Immature natural killer cell (primary cell): ENCODE measurements around the gene CNOT6. TPM values are rescaled to one million over a fixed set of nuclear protein-coding genes. Genes with fewer than 3 reads are reported as not detected.
"Not testable (repeated sequence)": the region's sequence is repeated elsewhere in the genome, so short reads cannot be mapped to it uniquely, and the experiment has no call there.

Experiments
- DNase-seq, 3 donors: peaks; one replicate each; pipeline ENCODE4 v3.0.0; 2022; ENCODE audit warnings: mixed read lengths in 1 of 3
- H3K27ac Mint-ChIP-seq, 6 donors: one replicate each; pipeline ENCODE4 v1.8.0; 2020; ENCODE audit warnings: mixed read lengths in 6 of 6, mild to moderate bottlenecking in 5 of 6, inconsistent platforms in 4 of 6, moderate library complexity in 3 of 6
- H3K27me3 Mint-ChIP-seq, 3 donors: one replicate each; pipeline ENCODE4 v1.8.0; 2020 to 2021; ENCODE audit warnings: low read depth in 3 of 3, mild to moderate bottlenecking in 3 of 3, mixed read lengths in 3 of 3, moderate library complexity in 3 of 3, inconsistent platforms in 1 of 3
- H3K36me3 Mint-ChIP-seq, 3 donors: one replicate each; pipeline ENCODE4 v1.8.0; 2020; ENCODE audit warnings: mixed read lengths in 3 of 3, inconsistent platforms in 2 of 3, mild to moderate bottlenecking in 2 of 3
- H3K4me1 Mint-ChIP-seq, 2 donors: one replicate each; pipeline ENCODE4 v1.8.0; 2020; ENCODE audit warnings: inconsistent platforms in 2 of 2, mild to moderate bottlenecking in 2 of 2, mixed read lengths in 2 of 2, moderate library complexity in 1 of 2
- H3K4me3 Mint-ChIP-seq, 5 donors: one replicate each; pipeline ENCODE4 v1.8.0; 2020; ENCODE audit warnings: mild to moderate bottlenecking in 5 of 5, mixed read lengths in 5 of 5, inconsistent platforms in 3 of 5, moderate library complexity in 3 of 5
- H3K9me3 Mint-ChIP-seq, 6 donors: one replicate each; pipeline ENCODE4 v1.8.0; 2020; ENCODE audit warnings: mild to moderate bottlenecking in 6 of 6, mixed read lengths in 6 of 6, inconsistent platforms in 4 of 6, moderate library complexity in 3 of 6
- polyA plus RNA-seq, 3 donors: library from polyadenylated mRNA; unstranded; fragments of 300-500 nt; fragmentation: Illumina TruSeq; gene quantifications; one replicate each; pipeline ENCODE4 v1.2.3, GENCODE V29; 2021

CNOT6 gene
- polyA plus RNA-seq, 3 donors from 2014 or later, result 5.8 to 11.2 (median 9.0) TPM

DNA sequence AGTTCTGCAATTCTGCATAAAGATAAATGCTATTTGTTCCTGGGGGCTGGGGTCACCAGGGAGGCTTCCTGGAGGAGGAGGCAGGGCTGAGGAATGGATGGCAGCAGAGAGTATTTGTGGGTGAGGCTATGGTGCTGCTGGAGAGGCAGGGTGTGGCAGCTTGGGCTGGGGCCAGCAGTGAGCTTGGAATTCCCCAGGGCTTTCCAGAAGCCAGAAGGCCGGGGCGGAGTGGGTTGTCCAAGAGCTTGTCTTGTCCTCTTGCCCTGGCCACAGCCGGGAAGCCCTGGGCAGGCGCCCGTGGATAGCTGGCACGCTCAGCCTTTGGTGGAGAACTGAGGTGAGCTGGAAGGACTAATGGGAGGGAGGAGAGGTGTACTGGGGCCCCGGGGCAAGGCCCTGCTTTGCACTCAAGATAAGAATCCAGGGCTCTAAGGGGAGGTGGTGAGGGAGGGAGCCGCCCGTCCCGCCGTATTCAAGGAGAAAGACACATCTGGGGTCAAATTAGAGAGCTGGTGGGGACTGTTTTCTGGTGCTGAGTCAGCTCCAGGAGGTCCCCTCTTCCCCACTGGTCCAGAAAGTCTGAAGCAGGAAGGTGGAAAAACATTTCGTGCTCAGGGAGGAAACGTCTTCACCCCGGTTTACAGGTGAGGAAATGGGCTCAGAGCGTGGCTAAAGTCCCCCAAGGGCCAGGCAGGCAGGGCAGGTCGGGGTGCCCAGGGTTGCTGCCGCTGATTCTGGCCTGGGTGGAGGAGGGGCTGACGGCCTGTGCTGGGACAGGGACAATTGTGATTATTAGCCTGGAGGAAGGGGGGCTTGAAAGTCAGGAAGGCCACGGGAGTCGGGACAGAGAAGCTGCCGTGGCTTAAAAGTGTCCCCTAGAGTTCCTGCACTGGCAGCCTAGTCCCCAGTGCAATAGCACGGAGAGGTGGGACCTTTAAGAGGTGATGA is 26.9 kb upstream of the CNOT6 start:
- no peak overlapping the region for H3K27ac Mint-ChIP-seq

DNA sequence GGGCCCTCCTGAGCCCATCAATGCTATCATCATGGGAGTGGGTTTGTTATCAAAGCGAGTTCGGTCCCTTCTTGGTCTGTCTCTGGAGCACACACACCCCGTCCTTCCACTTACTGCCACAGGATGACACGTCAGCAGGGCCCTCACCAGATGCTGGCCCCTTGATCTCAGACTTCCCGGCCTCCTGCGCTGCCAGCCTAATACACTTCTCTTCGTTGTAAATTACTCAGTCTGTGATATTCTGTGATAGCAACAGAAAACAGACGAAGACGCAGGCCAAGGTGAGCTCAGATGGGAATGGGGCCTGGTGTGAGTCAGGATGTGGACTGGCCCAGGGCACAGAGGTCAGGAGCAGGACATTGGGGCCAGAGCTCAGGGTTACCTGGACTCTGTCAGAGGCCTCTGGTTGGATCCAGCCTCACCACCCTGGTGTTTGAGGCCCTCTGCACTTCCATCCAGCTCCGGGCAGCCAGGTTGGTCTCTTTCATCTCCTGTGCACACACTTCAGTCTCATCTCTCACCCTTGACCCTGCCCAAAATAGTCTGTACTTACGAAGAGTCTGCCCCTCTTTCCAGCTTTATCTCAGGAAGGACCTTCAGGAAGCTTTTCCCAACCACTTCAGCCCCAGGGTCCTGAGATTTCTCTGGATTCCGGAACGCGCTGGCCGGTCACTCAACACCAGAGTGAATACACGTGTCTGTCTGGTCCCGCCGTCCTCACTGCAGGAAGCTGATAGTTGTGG is 26.0 kb upstream of the CNOT6 start:
- Mint-ChIP-seq H3K36me3 (no peaks in the 10 kb centered on the region), H3K27me3 (peaks cover 4 to 5% (median 5%) of the 10 kb centered on the region in 3 donors), H3K9me3 (no peaks in the 10 kb centered on the region), H3K27ac (no peak overlapping the region), H3K4me3 (no peak overlapping the region), H3K4me1 (no peaks in the 10 kb centered on the region)
- no peak for DNase-seq

More for the DNA sequence above, 26.9 kb upstream of the CNOT6 start:
- Mint-ChIP-seq H3K9me3 (no peaks in the 10 kb centered on the region), H3K4me1 (no peaks in the 10 kb centered on the region), H3K36me3 (no peaks in the 10 kb centered on the region), H3K27me3 (peaks cover 5 to 8% (median 5%) of the 10 kb centered on the region in 3 donors), H3K4me3 (no peak overlapping the region)
- no peak for DNase-seq

DNA sequence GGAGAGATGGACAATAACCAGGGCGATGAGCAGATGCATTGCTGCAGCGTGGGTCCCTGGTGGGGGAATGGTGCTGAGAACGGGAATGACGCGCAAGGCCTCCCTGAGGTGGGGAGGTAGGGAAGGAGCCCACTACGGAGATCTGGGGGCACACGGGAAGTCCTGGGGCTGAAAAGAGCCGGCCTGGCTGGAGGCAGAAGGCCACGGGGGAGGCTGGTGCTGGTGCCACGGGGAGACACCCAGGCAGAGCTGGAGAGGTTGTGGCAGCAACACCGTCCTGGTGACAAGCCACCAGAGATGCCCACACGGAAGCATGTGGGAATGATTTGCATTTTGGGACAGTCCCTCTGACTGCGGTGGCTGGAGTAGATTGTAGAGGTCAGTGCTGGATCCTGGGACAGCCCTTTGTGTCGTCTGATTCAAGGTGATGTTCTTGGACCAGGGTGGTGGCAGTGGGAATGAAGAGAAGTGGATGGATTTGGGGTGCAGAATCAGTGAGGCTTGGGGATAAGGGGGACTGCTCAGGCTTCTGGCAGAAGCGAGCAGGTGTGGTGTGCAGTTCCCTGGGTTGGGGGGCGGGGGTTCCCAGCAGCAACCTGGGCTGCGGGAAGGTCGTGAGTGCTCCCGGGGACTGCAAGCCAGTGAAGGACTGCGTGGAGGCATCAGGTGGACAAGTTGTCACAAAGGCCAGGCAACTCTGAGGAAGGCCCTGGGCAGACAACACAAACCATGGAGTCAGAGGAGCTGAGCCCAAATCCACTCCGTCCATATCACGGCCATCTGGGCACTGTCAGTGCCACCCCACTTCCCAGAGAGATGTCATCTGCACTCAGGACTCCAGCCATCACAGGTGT is 25.2 kb upstream of the CNOT6 start:
- no peak for DNase-seq
- Mint-ChIP-seq H3K27me3 (peaks cover 4 to 5% (median 5%) of the 10 kb centered on the region in 3 donors), H3K4me3 (no peak overlapping the region), H3K4me1 (no peaks in the 10 kb centered on the region), H3K9me3 (no peaks in the 10 kb centered on the region), H3K27ac (no peak overlapping the region), H3K36me3 (no peaks in the 10 kb centered on the region)

DNA sequence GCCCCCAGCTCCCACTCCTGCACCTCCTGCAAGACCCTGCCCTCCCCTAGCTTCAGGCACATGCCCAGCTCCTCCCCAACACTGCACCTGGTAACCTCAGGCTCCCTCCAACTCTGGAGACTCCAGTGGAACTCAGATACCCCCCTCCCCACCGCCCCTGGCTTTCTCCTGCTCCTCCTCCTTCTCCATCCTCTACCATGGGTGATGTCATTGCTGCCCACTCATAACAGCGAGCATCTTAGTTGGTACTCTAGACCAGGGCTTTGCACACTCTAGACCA is 24.7 kb upstream of the CNOT6 start:
- peaks cover 4 to 5% (median 5%) of the 10 kb centered on the region in 3 donors for H3K27me3 Mint-ChIP-seq
- no peaks in the 10 kb centered on the region for H3K4me1 Mint-ChIP-seq
- DNase-seq, result no peak
- H3K9me3 Mint-ChIP-seq, result no peaks in the 10 kb centered on the region
- H3K27ac Mint-ChIP-seq, result no peak overlapping the region
- no peak overlapping the region for H3K4me3 Mint-ChIP-seq
- H3K36me3 Mint-ChIP-seq, result no peaks in the 10 kb centered on the region

DNA sequence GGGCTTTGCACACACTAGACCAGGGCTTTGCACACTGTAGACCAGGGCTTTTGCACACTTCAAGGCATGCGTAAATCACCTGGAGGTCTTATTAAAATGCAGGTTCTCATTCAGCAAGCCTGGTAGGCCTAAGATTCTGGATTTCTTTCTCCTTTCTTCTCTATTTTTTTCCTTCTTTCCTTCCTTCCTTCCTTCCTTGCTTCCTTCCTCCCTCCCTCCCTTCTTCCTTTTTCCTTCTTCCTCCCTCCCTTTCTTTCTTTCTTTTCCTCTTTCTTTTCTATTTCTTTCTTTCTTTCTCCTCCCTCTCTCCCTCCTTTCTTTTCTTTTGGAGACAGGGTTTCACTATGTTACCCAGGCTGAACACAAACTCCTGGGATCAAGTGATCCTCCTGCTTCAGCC is 24.3 kb upstream of the CNOT6 start:
- Mint-ChIP-seq H3K27me3 (peaks cover 4 to 5% (median 5%) of the 10 kb centered on the region in 3 donors), H3K4me1 (no peaks in the 10 kb centered on the region), H3K9me3 (no peaks in the 10 kb centered on the region), H3K27ac (no peak overlapping the region), H3K36me3 (no peaks in the 10 kb centered on the region), H3K4me3 (no peak overlapping the region)
- DNase-seq, result no peak

GRCh38 chr5:180470361-180470760 is 23.8 kb upstream of the CNOT6 start:
- H3K27me3 Mint-ChIP-seq, result peaks cover 4 to 5% (median 5%) of the 10 kb centered on the region in 3 donors
- no peak for DNase-seq
- no peaks in the 10 kb centered on the region for H3K9me3 Mint-ChIP-seq
- H3K27ac Mint-ChIP-seq, result no peak overlapping the region
- no peak overlapping the region for H3K4me3 Mint-ChIP-seq
- H3K36me3 Mint-ChIP-seq, result no peaks in the 10 kb centered on the region
- no peaks in the 10 kb centered on the region for H3K4me1 Mint-ChIP-seq

DNA sequence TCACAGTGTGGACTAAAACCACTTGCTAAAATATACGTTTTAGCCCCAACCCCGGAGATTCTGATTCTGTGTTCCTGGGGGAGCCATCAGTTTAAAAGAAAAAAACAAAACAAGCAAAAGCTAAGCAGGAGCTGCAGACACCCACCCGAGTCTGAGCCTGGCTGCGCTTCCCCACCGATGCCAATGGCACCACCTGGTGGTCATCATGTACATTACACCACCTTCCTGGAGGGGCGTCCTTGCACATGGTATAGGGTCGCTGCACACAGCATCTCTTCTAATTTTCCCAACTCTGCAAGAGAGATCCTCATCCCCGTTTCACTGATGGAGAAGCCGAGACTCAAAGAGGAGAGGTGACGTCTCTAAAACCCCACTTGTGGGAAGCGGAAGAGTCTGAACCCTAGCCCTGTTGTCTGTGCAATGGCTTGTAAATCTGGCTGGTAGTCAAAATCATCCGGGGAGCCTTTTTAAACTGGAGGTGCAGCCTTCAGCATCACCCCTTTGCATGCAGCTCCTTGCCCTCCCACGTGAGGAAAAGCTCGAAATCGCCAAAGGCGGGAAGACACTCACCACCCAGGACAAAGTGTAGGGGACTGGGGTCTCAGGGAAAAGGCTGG is 23.1 kb upstream of the CNOT6 start:
- peaks cover 4 to 5% (median 5%) of the 10 kb centered on the region in 3 donors for H3K27me3 Mint-ChIP-seq
- no peaks in the 10 kb centered on the region for H3K9me3 Mint-ChIP-seq
- peak; percentile 45 to 65 (median 51) for DNase-seq
- no peak overlapping the region for H3K27ac Mint-ChIP-seq
- H3K4me1 Mint-ChIP-seq, result no peaks in the 10 kb centered on the region
- no peaks in the 10 kb centered on the region for H3K36me3 Mint-ChIP-seq
- no peak overlapping the region for H3K4me3 Mint-ChIP-seq

DNA sequence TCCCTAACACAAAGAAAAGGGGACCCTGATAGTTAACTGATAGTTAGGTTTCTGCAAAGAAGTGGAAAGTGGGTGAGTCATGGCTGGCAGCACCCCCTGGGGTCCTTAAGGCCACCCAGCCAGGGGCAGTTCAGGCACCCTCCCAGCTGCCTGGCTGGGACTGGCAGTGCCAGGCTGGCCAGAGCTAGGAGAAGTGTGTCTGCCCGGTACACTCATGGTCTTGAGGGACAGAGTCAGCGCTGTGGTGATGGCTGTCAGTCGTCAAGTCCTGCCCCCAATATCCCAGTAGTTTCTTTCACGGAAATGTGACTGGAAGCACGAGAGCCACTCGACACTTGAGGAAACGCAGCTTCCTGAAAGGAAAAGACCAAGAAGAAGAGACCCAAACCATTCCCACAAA is 22.3 kb upstream of the CNOT6 start:
- no peak for DNase-seq
- Mint-ChIP-seq H3K27me3 (peaks cover 3 to 5% (median 5%) of the 10 kb centered on the region in 3 donors), H3K4me1 (no peaks in the 10 kb centered on the region), H3K4me3 (no peak overlapping the region), H3K27ac (no peak overlapping the region), H3K9me3 (no peaks in the 10 kb centered on the region), H3K36me3 (no peaks in the 10 kb centered on the region)

GRCh38 chr5:180472269-180472668 is 21.9 kb upstream of the CNOT6 start:
- Mint-ChIP-seq H3K4me1 (no peaks in the 10 kb centered on the region), H3K27ac (no peak overlapping the region), H3K27me3 (peaks cover 0 to 5% (median 5%) of the 10 kb centered on the region in 3 donors), H3K9me3 (no peaks in the 10 kb centered on the region), H3K4me3 (no peak overlapping the region), H3K36me3 (no peaks in the 10 kb centered on the region)
- no peak for DNase-seq

GRCh38 chr5:180473386-180473785 is 20.8 kb upstream of the CNOT6 start:
- H3K27ac Mint-ChIP-seq, H3K4me1 Mint-ChIP-seq, DNase-seq, H3K36me3 Mint-ChIP-seq, H3K27me3 Mint-ChIP-seq, H3K9me3 Mint-ChIP-seq, H3K4me3 Mint-ChIP-seq: not testable (repeated sequence)

- Mint-ChIP-seq H3K9me3 (no peaks in the 10 kb centered on the region), H3K4me1 (no peaks in the 10 kb centered on the region), H3K27me3 (peaks cover 0 to 4% (median 3%) of the 10 kb centered on the region in 3 donors), H3K36me3 (no peaks in the 10 kb centered on the region), H3K27ac (no peak overlapping the region), H3K4me3 (no peak overlapping the region)
- no peak for DNase-seq
Observed at GRCh38 chr5:180474569-180474968, 19.6 kb upstream of the CNOT6 start.

DNA sequence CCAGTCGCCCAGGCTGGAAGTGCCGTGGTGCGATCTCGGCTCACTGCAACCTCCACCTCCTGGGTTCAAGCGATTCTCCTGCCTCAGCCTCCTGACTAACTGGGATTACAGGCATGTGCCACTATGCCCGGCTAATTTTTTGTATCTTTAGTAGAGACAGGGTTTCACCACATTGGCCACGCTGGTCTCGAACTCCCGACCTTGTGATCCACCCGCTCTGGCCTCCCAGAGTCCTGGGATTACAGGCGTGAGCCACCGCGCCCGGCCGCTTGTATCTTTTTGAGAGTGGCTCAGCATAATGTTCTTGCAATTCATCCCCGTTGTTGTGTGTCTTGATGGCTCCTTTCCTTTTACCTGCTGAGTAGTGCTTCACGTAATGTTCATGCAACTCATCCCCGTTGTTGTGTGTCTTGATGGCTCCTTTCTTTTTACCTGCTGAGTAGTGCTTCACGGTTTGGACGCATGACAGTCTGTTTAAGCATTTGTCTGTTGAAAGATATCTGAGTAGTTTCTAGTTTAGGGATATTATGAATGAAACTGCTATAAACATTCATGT is 18.1 kb upstream of the CNOT6 start:
- DNase-seq, H3K27ac Mint-ChIP-seq, H3K36me3 Mint-ChIP-seq, H3K9me3 Mint-ChIP-seq, H3K27me3 Mint-ChIP-seq, H3K4me1 Mint-ChIP-seq, H3K4me3 Mint-ChIP-seq: not testable (repeated sequence)

DNA sequence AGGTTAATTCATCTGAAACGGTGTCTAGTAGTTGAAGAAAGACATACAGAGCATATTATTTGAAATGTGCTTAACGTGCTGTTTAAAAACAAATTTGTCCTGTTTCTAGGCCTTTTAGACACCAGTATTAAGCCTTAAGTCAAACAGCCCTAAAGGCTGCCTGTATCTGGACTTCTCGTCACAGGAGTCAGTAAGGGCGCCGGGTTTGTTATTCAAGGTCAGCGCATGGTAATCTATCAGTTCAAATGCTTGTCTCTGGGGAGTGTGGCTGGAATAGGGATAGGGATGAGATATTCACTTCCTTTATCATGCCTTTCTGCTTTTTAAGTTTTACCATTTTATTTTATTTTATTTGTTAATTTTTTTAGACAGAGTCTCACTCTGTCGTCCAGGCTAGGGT is 9.4 kb upstream of the CNOT6 start:
- Mint-ChIP-seq H3K4me1 (no peaks in the 10 kb centered on the region), H3K27ac (no peak overlapping the region), H3K4me3 (no peak overlapping the region), H3K36me3 (no peaks in the 10 kb centered on the region), H3K27me3 (peaks cover 0 to 4% (median 0%) of the 10 kb centered on the region in 3 donors), H3K9me3 (no peaks in the 10 kb centered on the region)
- no peak for DNase-seq
